HepG2 (cell line): ENCODE measurements around the gene ATP8A2. TPM values are rescaled to one million over a fixed set of nuclear protein-coding genes. Genes with fewer than 3 reads are reported as not detected.

Source experiments
- ATAC-seq: fragments of 200-7000 bp; cut with Tn5 transposase; 3 replicates; pipeline ENCODE4 v1.9.1; 2020; ENCODE audit warnings: mild to moderate bottlenecking, moderate library complexity
- BruUV-seq: library from RNA; stranded (reverse); fragments of 400-500 nt; replicated peaks from 2 replicates; lab custom pipeline; 2021; lab: Mats Ljungman, UMichigan
- CTCF ChIA-PET: fragments of 300-600 bp; formaldehyde crosslinking; extraction: SDS; loops from one replicate; lab custom pipeline; 2021; ENCODE audit warnings: low total read pairs, inconsistent platforms, low intra/inter-chr PET ratio; lab: Yijun Ruan, JAX
- POLR2A ChIA-PET: fragments of 350-600 bp; sonication (Branson Sonifier 250); formaldehyde crosslinking; loops from one replicate; lab custom pipeline; 2020; ENCODE audit warnings: antibody characterized with exemption, inconsistent platforms; lab: Yijun Ruan, JAX
- DNase-seq: peaks from one replicate; pipeline ENCODE4 v3.0.0-alpha.2; 2015; ENCODE audit warnings: low spot score
- FAIRE-seq: peaks from 3 replicates; lab custom pipeline; 2011; peaks lifted over from hg19 to GRCh38; lab: Jason Lieb, UNC
- H2AFZ ChIP-seq: one replicate; pipeline ENCODE4 v1.6.1; 2011; ENCODE audit warnings: low read length, inconsistent platforms
- H3K27ac ChIP-seq: fragments of 300-600 bp; 3 replicates; pipeline ENCODE4 v1.8.0; 2011; ENCODE audit warnings: mixed run types, mild to moderate bottlenecking, mixed read lengths, low read length, inconsistent platforms; ENCODE audit not compliant: insufficient read depth; ENCODE audit errors: extremely low read length
- H3K27me3 ChIP-seq, 2 experiments: fragments of 200-600 bp in 1 of 2; 2 replicates in 1 of 2; 3 replicates in 1 of 2; pipeline versions ENCODE4 v1.6.0 to v1.8.0; 2011; ENCODE audit warnings: low read length in 2 of 2, mild to moderate bottlenecking in 2 of 2, moderate library complexity in 2 of 2, inconsistent platforms in 1 of 2; ENCODE audit not compliant: insufficient read depth in 2 of 2, control insufficient read depth in 1 of 2
- H3K36me3 ChIP-seq, 2 experiments: fragments of 200-600 bp in 1 of 2; replicated peaks in 1 of 2; 2 replicates in 1 of 2; 3 replicates in 1 of 2; pipeline versions ENCODE4 v1.5.1 to v1.8.0; 2011; ENCODE audit warnings: low read length in 2 of 2, inconsistent platforms in 1 of 2; ENCODE audit not compliant: insufficient read depth in 2 of 2, control insufficient read depth in 1 of 2
- H3K4me1 ChIP-seq: 2 replicates; pipeline ENCODE4 v1.5.1; 2012; ENCODE audit warnings: low read length, inconsistent platforms; ENCODE audit not compliant: insufficient read depth
- H3K4me2 ChIP-seq: 2 replicates; pipeline ENCODE4 v1.6.0; 2011; ENCODE audit warnings: low read depth, low read length, inconsistent platforms
- H3K4me3 ChIP-seq, 3 experiments: fragments of 200-600 bp in 1 of 3; sonication (generic), shearing (Covaris generic) in 1 of 3; replicated peaks in 1 of 3; 2 replicates each; pipeline ENCODE4 v1.5.1; 2011 to 2016; ENCODE audit warnings: low read length in 3 of 3, inconsistent platforms in 2 of 3, low read depth in 2 of 3, mild to moderate bottlenecking in 2 of 3, control low read depth in 1 of 3, mixed read lengths in 1 of 3; ENCODE audit not compliant: insufficient read depth in 1 of 3
- H3K79me2 ChIP-seq: one replicate; pipeline ENCODE4 v1.6.1; 2011; ENCODE audit warnings: low read length, inconsistent platforms; ENCODE audit not compliant: insufficient read depth
- H3K9ac ChIP-seq: 2 replicates; pipeline ENCODE4 v1.6.0; 2011; ENCODE audit warnings: mild to moderate bottlenecking, low read depth, low read length, inconsistent platforms; ENCODE audit not compliant: insufficient read depth
- H3K9me3 ChIP-seq: 2 replicates; pipeline ENCODE4 v1.5.1; 2012; ENCODE audit warnings: mild to moderate bottlenecking, low read length
- H4K20me1 ChIP-seq: 2 replicates; pipeline ENCODE4 v1.6.0; 2011; ENCODE audit warnings: inconsistent platforms, mild to moderate bottlenecking, low read length, moderate library complexity; ENCODE audit not compliant: insufficient read depth
- ARID5B ChIP-seq: IDR thresholded peaks from 2 replicates; pipeline ENCODE4 v1.4.0; 2020; ENCODE audit warnings: mild to moderate bottlenecking, missing genetic modification reagents
- ATF7 ChIP-seq, 2 experiments: fragments of 450-650 bp in 1 of 2; sonication (generic) in 1 of 2; formaldehyde crosslinking in 1 of 2; IDR thresholded peaks; 2 replicates each; pipeline versions ENCODE4 v1.4.0 to v1.6.1; 2016 to 2020; ENCODE audit warnings: antibody characterized with exemption in 1 of 2, mild to moderate bottlenecking in 1 of 2, missing genetic modification reagents in 1 of 2
- CEBPZ ChIP-seq: IDR thresholded peaks from 2 replicates; pipeline ENCODE4 v1.6.1; 2012; ENCODE audit warnings: low read length, improper control_type of control experiment
- ELF3 ChIP-seq: IDR thresholded peaks from 2 replicates; pipeline ENCODE4 v1.6.1; 2016; ENCODE audit warnings: missing genetic modification reagents, missing compliant biosample characterization
- EZH2 ChIP-seq: conservative IDR thresholded peaks from 2 replicates; pipeline ENCODE4 v1.6.1; 2012; ENCODE audit warnings: mild to moderate bottlenecking, low read depth, low read length, moderate library complexity
- HCFC1 ChIP-seq: fragments of 150-350 bp; IDR thresholded peaks from 2 replicates; pipeline ENCODE4 v1.6.1; 2014; ENCODE audit warnings: low read depth, low read length
- ISX ChIP-seq: sonication (generic); formaldehyde crosslinking; conservative IDR thresholded peaks from 2 replicates; pipeline ENCODE4 v1.5.0; 2020; ENCODE audit warnings: missing genetic modification reagents
- NRL ChIP-seq: sonication (generic); formaldehyde crosslinking; IDR thresholded peaks from 2 replicates; pipeline ENCODE4 v1.5.0; 2020; ENCODE audit warnings: missing genetic modification reagents, mild to moderate bottlenecking, moderate library complexity, borderline replicate concordance
- PAX8 ChIP-seq: sonication (generic); formaldehyde crosslinking; IDR thresholded peaks from 2 replicates; pipeline ENCODE4 v1.8.0; 2022; ENCODE audit warnings: mild to moderate bottlenecking, missing genetic modification reagents, borderline replicate concordance
- PCBP1 ChIP-seq: fragments of 200-400 bp; formaldehyde crosslinking; IDR thresholded peaks from 2 replicates; pipeline ENCODE4 v1.6.1; 2017; ENCODE audit warnings: mild to moderate bottlenecking, low read depth, low read length, borderline replicate concordance
- ZNF615 ChIP-seq: sonication (generic); formaldehyde crosslinking; IDR thresholded peaks from 2 replicates; pipeline ENCODE4 v1.5.0; 2020; ENCODE audit warnings: mild to moderate bottlenecking, missing genetic modification reagents, borderline replicate concordance
- ZNF746 ChIP-seq: sonication (generic); formaldehyde crosslinking; IDR thresholded peaks from 2 replicates; pipeline ENCODE4 v1.8.0; 2022; ENCODE audit warnings: mild to moderate bottlenecking, missing genetic modification reagents
- ZSCAN31 ChIP-seq: sonication (generic); formaldehyde crosslinking; IDR thresholded peaks from 2 replicates; pipeline ENCODE4 v1.5.0; 2020; ENCODE audit warnings: low read depth, mild to moderate bottlenecking, missing genetic modification reagents
- WGBS: methylation state at CpG from one replicate; pipeline ENCODE4 v1.1.6; 2017; ENCODE audit warnings: low lambda C conversion rate; 5-methylcytosine and 5-hydroxymethylcytosine counted together
- in situ Hi-C: cut with HindIII; loops from 2 replicates; pipeline ENCODE4 v1.10.0; 2017; ENCODE audit warnings: low pct_unique_long_range_greater_than_20kb; ENCODE audit not compliant: extremely low pct_ligation_motif_present
- intact Hi-C: fragments of 100-400 bp; cut with micrococcal nuclease; formaldehyde crosslinking; loops from one replicate; pipeline ENCODE4 v1.10.0; 2022; ENCODE audit not compliant: unreplicated experiment
- polyA plus RNA-seq, 8 experiments: library from polyadenylated mRNA; depleted of rRNA in 3 of 8; stranded (reverse) in 7 of 8; unstranded in 1 of 8; fragments of >200 nt; fragmentation: Illumina TruSeq in 4 of 8; extraction: Trizol in 4 of 8; gene quantifications; 2 replicates each; pipeline versions ENCODE4 v1.2.1 to v1.2.3, GENCODE V29; 2011 to 2016; ENCODE audit warnings: low read depth in 4 of 8, missing spikeins in 1 of 8, mixed read lengths in 1 of 8; ENCODE audit not compliant: insufficient read depth in 1 of 8
- total RNA-seq, 5 experiments: library from RNA; depleted of rRNA; stranded (reverse); fragments of >200 nt; fragmentation: Illumina TruSeq; extraction: Trizol; gene quantifications; 2 replicates each; pipeline ENCODE4 v1.2.3, GENCODE V29; 2016; ENCODE audit warnings: low read depth in 1 of 5
- TF ChIP-seq, protein P1 (sequence below): fragments of 450-650 bp; IDR thresholded peaks from 2 replicates; pipeline ENCODE4 v1.6.1; 2016

The ATP8A2 gene
- total and polyA plus RNA-seq, 2 of the 13 experiments (the other 11 are each of a cell fraction or from before 2014, with no cell fraction given) = 0.09 TPM; not detected in 1

GRCh38 chr13:25561812-25562211 lies 190.0 kb downstream of the ATP8A2 start (continued):
- TF ChIP-seq HCFC1 = no peak
- no peak for TF ChIP-seq CEBPZ
- no peak for TF ChIP-seq ZNF615 (CRISPR knock-in tag)
- no peak for TF ChIP-seq PAX8 (CRISPR knock-in tag)
- no peak for TF ChIP-seq ZSCAN31 (CRISPR knock-in tag)
- TF ChIP-seq ZNF746 (CRISPR knock-in tag) = no peak
- TF ChIP-seq ELF3 (CRISPR knock-in tag) = no peak

DNA sequence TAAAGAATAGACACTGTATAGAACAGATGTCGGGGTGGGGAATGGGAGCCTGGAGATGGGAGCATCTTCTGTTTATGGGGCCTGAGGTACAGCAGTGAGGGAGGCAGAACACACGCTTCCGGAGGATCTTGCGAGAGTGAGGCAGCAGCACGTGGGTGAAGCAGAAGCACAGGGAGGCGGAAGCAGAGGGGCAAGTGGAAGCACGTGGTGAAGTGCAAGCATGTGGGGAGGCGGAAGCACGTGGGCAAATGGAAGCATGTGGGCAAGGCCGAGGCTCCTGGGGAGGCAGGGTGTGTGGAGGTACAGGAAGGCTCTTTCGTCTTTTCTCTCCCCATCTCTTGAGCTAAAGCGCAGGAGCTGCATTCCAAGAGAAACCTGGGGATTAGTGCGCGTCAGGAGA lies 198.4 kb downstream of the ATP8A2 start:
- Histone ChIP-seq H3K36me3 (no peaks in the 10 kb centered on the region), H3K4me3 (no peak overlapping the region), H4K20me1 (no peaks in the 10 kb centered on the region), H3K9me3 (no peaks in the 10 kb centered on the region), H3K9ac (no peak overlapping the region), H3K27ac (no peak overlapping the region), H3K27me3 (0 out of 5 replicates have a peak, but pooled peaks cover 2 to 3% of the 10 kb centered on the region in 2 experiments), H3K4me2 (no peak overlapping the region), H3K4me1 (no peaks in the 10 kb centered on the region), H2AFZ (no peak overlapping the region), H3K79me2 (no peaks in the 10 kb centered on the region)
- TF ChIP-seq ARID5B (CRISPR knock-in tag) (no peak), ATF7 (IDR thresholded peaks at IDR 0.05) (no peak), ATF7 (CRISPR knock-in tag; IDR thresholded peaks at IDR 0.05) (no peak), PCBP1 (no peak), NRL (CRISPR knock-in tag) (no peak), ISX (CRISPR knock-in tag) (no peak), EZH2 (no peak)
- TF ChIP-seq, protein P1, sequence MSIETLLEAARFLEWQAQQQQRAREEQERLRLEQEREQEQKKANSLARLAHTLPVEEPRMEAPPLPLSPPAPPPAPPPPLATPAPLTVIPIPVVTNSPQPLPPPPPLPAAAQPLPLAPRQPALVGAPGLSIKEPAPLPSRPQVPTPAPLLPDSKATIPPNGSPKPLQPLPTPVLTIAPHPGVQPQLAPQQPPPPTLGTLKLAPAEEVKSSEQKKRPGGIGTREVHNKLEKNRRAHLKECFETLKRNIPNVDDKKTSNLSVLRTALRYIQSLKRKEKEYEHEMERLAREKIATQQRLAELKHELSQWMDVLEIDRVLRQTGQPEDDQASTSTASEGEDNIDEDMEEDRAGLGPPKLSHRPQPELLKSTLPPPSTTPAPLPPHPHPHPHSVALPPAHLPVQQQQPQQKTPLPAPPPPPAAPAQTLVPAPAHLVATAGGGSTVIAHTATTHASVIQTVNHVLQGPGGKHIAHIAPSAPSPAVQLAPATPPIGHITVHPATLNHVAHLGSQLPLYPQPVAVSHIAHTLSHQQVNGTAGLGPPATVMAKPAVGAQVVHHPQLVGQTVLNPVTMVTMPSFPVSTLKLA = peak; percentile 96
- POLR2A ChIA-PET = no interaction called here
- intact Hi-C loops = loop anchor here (5.0 to 10.0 kb wide), 2 partner anchors 927 to 1125 kb away; no protein-coding TSS in a partner anchor
- ATAC-seq (no peak), DNase-seq (no peak), FAIRE-seq (no peak)
- CTCF ChIA-PET = no interaction called here
- in situ Hi-C loops = loop anchor here (5.0 kb wide), 1 partner anchor 492 kb away; no protein-coding TSS in a partner anchor
- WGBS = 39% methylated on average over 10 of the region's 14 CpGs
- BruUV-seq = no TSS peak
